Stomach smooth muscle (tissue), 2 donors: ENCODE data around the gene SLC2A9.

ENCODE experiments used
- H3K27ac ChIP-seq: one replicate; pipeline ENCODE4 v1.7.0; 2013; ENCODE audit warnings: mild to moderate bottlenecking, low read length, inconsistent platforms
- H3K27me3 ChIP-seq, 2 donors: one replicate each; pipeline ENCODE4 v1.7.0; 2013; ENCODE audit warnings: low read length in 2 of 2; ENCODE audit not compliant: insufficient read depth in 2 of 2, control insufficient read depth in 1 of 2
- H3K36me3 ChIP-seq, 2 donors: one replicate each; pipeline ENCODE4 v1.7.0; 2013; ENCODE audit warnings: low read length in 2 of 2; ENCODE audit not compliant: control insufficient read depth in 2 of 2, insufficient read depth in 2 of 2
- H3K4me1 ChIP-seq: one replicate; pipeline ENCODE4 v1.7.0; 2013; ENCODE audit warnings: low read length; ENCODE audit not compliant: control insufficient read depth, insufficient read depth
- H3K4me3 ChIP-seq, 2 donors: one replicate each; pipeline ENCODE4 v1.7.0; 2013; ENCODE audit warnings: low read length in 2 of 2
- H3K9ac ChIP-seq, 2 donors: one replicate each; pipeline ENCODE4 v1.7.0; 2013; ENCODE audit warnings: low read length in 2 of 2, mild to moderate bottlenecking in 1 of 2
- H3K9me3 ChIP-seq, 2 donors: one replicate each; pipeline ENCODE4 v1.7.0; 2013; ENCODE audit warnings: low read length in 2 of 2; ENCODE audit not compliant: control insufficient read depth in 2 of 2
- donor health status: healthy.
- donor health status: Pancreatic carcinoma.

SLC2A9 gene

GRCh38 chr4:10029403-10029802 is 8.1 kb upstream of the SLC2A9 start:
- Histone ChIP-seq H3K9me3 (no peaks in the 10 kb centered on the region), H3K27me3 (no peaks in the 10 kb centered on the region), H3K9ac (no peak overlapping the region), H3K36me3 (no peaks in the 10 kb centered on the region), H3K27ac (no peak overlapping the region), H3K4me1 (peaks cover 14% of the 10 kb centered on the region), H3K4me3 (no peak overlapping the region)

GRCh38 chr4:10028910-10029309 is 7.6 kb upstream of the SLC2A9 start:
- peaks cover 14% of the 10 kb centered on the region for H3K4me1 ChIP-seq
- H3K4me3 ChIP-seq: no peak overlapping the region
- no peak overlapping the region for H3K27ac ChIP-seq
- H3K9ac ChIP-seq: no peak overlapping the region
- H3K36me3 ChIP-seq: no peaks in the 10 kb centered on the region
- H3K27me3 ChIP-seq: no peaks in the 10 kb centered on the region
- no peaks in the 10 kb centered on the region for H3K9me3 ChIP-seq

GRCh38 chr4:10026485-10026884 is 5.2 kb upstream of the SLC2A9 start:
- Histone ChIP-seq H3K9ac (no peak overlapping the region), H3K27me3 (no peaks in the 10 kb centered on the region), H3K9me3 (no peaks in the 10 kb centered on the region), H3K27ac (no peak overlapping the region), H3K4me3 (no peak overlapping the region), H3K36me3 (no peaks in the 10 kb centered on the region), H3K4me1 (peaks cover 6% of the 10 kb centered on the region)

- Histone ChIP-seq H3K4me3 (no peak overlapping the region), H3K9me3 (no peaks in the 10 kb centered on the region), H3K4me1 (peaks cover 8% of the 10 kb centered on the region), H3K27me3 (no peaks in the 10 kb centered on the region), H3K9ac (no peak overlapping the region), H3K36me3 (no peaks in the 10 kb centered on the region), H3K27ac (no peak overlapping the region)
These were observed 4.0 kb upstream of the SLC2A9 start for GRCh38 chr4:10025230-10025806.

GRCh38 chr4:10024303-10024702 is 3.0 kb upstream of the SLC2A9 start:
- Histone ChIP-seq H3K4me3 (no peak overlapping the region), H3K27ac (no peak overlapping the region)

GRCh38 chr4:10023806-10024205 is 2.5 kb upstream of the SLC2A9 start:
- no peaks in the 10 kb centered on the region for H3K27me3 ChIP-seq
- no peak overlapping the region for H3K9ac ChIP-seq
- no peaks in the 10 kb centered on the region for H3K36me3 ChIP-seq
- no peak overlapping the region for H3K4me3 ChIP-seq
- H3K4me1 ChIP-seq: peaks cover 20% of the 10 kb centered on the region
- H3K9me3 ChIP-seq: no peaks in the 10 kb centered on the region
- no peak overlapping the region for H3K27ac ChIP-seq

More at GRCh38 chr4:10024303-10024702, 3.0 kb upstream of the SLC2A9 start:
- peaks cover 15% of the 10 kb centered on the region for H3K4me1 ChIP-seq
- no peak overlapping the region for H3K9ac ChIP-seq
- no peaks in the 10 kb centered on the region for H3K9me3 ChIP-seq
- no peaks in the 10 kb centered on the region for H3K27me3 ChIP-seq
- H3K36me3 ChIP-seq: no peaks in the 10 kb centered on the region

- Histone ChIP-seq H3K36me3 (no peaks in the 10 kb centered on the region), H3K9ac (no peak overlapping the region), H3K9me3 (no peaks in the 10 kb centered on the region), H3K27me3 (no peaks in the 10 kb centered on the region), H3K27ac (no peak overlapping the region), H3K4me1 (peaks cover 20% of the 10 kb centered on the region), H3K4me3 (no peak overlapping the region)
These were observed 1.7 kb upstream of the SLC2A9 start for GRCh38 chr4:10023050-10023419.

- Histone ChIP-seq H3K4me1 (peaks cover 20% of the 10 kb centered on the region), H3K9me3 (no peaks in the 10 kb centered on the region), H3K4me3 (no peak overlapping the region), H3K27me3 (no peaks in the 10 kb centered on the region), H3K36me3 (no peaks in the 10 kb centered on the region), H3K27ac (no peak overlapping the region), H3K9ac (no peak overlapping the region)
These were observed 1.2 kb upstream of the SLC2A9 start for GRCh38 chr4:10022346-10023049.

- H3K36me3 ChIP-seq: no peaks in the 10 kb centered on the region
- peaks cover 20% of the 10 kb centered on the region for H3K4me1 ChIP-seq
- no peaks in the 10 kb centered on the region for H3K27me3 ChIP-seq
- no peaks in the 10 kb centered on the region for H3K9me3 ChIP-seq
- H3K27ac ChIP-seq: no peak overlapping the region
- no peak overlapping the region for H3K4me3 ChIP-seq
- no peak overlapping the region for H3K9ac ChIP-seq
These were observed 341 bp upstream of the SLC2A9 start for GRCh38 chr4:10021653-10022023.

- Histone ChIP-seq H3K4me1 (peaks cover 20% of the 10 kb centered on the region), H3K4me3 (no peak overlapping the region)
These were observed 1.2 kb downstream of the SLC2A9 start for GRCh38 chr4:10020106-10020505.

GRCh38 chr4:10019521-10020051 is 1.7 kb downstream of the SLC2A9 start:
- H3K27ac ChIP-seq: peak overlapping the region; percentile 87
- peaks cover 20% of the 10 kb centered on the region for H3K4me1 ChIP-seq
- H3K36me3 ChIP-seq: no peaks in the 10 kb centered on the region
- H3K27me3 ChIP-seq: no peaks in the 10 kb centered on the region
- peak overlapping the region; percentile 47 to 78 for H3K4me3 ChIP-seq
- no peaks in the 10 kb centered on the region for H3K9me3 ChIP-seq
- H3K9ac ChIP-seq: peak overlapping the region; percentile 65 to 82

More at GRCh38 chr4:10020106-10020505, 1.2 kb downstream of the SLC2A9 start:
- H3K9me3 ChIP-seq: no peaks in the 10 kb centered on the region
- no peaks in the 10 kb centered on the region for H3K36me3 ChIP-seq
- peak overlapping the region; percentile 24 for H3K27ac ChIP-seq
- H3K9ac ChIP-seq: no peak overlapping the region
- no peaks in the 10 kb centered on the region for H3K27me3 ChIP-seq
